Tibial artery (tissue), 4 donors: ENCODE data around the gene SLC25A4.
"Not testable (repeated sequence)": the region's sequence is repeated elsewhere in the genome, so short reads cannot be mapped to it uniquely, and the experiment has no call there.

Experiments
- DNase-seq, 2 donors: peaks; one replicate each; pipeline ENCODE4 v3.0.0-alpha.2; 2019
- H3K27ac ChIP-seq, 2 donors: fragments of 200-600 bp; sonication (generic) in 1 of 2; 1 replicate in 1 of 2; 2 replicates in 1 of 2; pipeline ENCODE4 v1.5.1; 2018 to 2019; ENCODE audit warnings: mild to moderate bottlenecking in 1 of 2
- H3K27me3 ChIP-seq, 2 donors: fragments of 200-600 bp; sonication (generic) in 1 of 2; one replicate each; pipeline versions ENCODE4 v1.5.1 to v1.6.0; 2016 to 2019
- H3K36me3 ChIP-seq, 3 donors: fragments of 200-600 bp; sonication (generic) in 2 of 3; one replicate each; pipeline ENCODE4 v1.5.1; 2016 to 2019; ENCODE audit warnings: mild to moderate bottlenecking in 2 of 3
- H3K4me1 ChIP-seq, 4 donors: fragments of 200-600 bp; sonication (generic) in 2 of 4; 1 replicate in 3 of 4; 2 replicates in 1 of 4; pipeline ENCODE4 v1.5.1; 2016 to 2019
- H3K4me3 ChIP-seq, 2 donors: fragments of 200-600 bp; sonication (generic) in 1 of 2; 1 replicate in 1 of 2; 2 replicates in 1 of 2; pipeline ENCODE4 v1.5.1; 2018 to 2019; ENCODE audit warnings: mild to moderate bottlenecking in 2 of 2
- H3K9me3 ChIP-seq, 3 donors: fragments of 200-600 bp; sonication (generic) in 1 of 3; one replicate each; pipeline ENCODE4 v1.5.1; 2016 to 2019
- intact Hi-C: fragments of 100-400 bp; cut with DNase I; formaldehyde crosslinking; loops from one replicate; pipeline ENCODE4 v1.15.0; 2023; ENCODE audit warnings: low total_unique reads
- TF ChIP-seq, protein P1 (sequence below), 2 experiments: fragments of 200-600 bp in 1 of 2; fragments of 450-650 bp in 1 of 2; IDR thresholded peaks; one replicate each; pipeline ENCODE4 v1.5.1; 2017 to 2019; ENCODE audit warnings: antibody characterized with exemption in 2 of 2, mild to moderate bottlenecking in 1 of 2, moderate library complexity in 1 of 2

The SLC25A4 gene

GRCh38 chr4:185192059-185192458 is 49.0 kb downstream of the SLC25A4 start:
- no peak overlapping the region for H3K27ac ChIP-seq
- TF ChIP-seq, protein P1, sequence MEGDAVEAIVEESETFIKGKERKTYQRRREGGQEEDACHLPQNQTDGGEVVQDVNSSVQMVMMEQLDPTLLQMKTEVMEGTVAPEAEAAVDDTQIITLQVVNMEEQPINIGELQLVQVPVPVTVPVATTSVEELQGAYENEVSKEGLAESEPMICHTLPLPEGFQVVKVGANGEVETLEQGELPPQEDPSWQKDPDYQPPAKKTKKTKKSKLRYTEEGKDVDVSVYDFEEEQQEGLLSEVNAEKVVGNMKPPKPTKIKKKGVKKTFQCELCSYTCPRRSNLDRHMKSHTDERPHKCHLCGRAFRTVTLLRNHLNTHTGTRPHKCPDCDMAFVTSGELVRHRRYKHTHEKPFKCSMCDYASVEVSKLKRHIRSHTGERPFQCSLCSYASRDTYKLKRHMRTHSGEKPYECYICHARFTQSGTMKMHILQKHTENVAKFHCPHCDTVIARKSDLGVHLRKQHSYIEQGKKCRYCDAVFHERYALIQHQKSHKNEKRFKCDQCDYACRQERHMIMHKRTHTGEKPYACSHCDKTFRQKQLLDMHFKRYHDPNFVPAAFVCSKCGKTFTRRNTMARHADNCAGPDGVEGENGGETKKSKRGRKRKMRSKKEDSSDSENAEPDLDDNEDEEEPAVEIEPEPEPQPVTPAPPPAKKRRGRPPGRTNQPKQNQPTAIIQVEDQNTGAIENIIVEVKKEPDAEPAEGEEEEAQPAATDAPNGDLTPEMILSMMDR (IDR thresholded peaks at IDR 0.05) = no peak
- peaks cover 0 to 9% (median 2%) of the 10 kb centered on the region in 4 donors for H3K4me1 ChIP-seq
- H3K27me3 ChIP-seq = no peaks in the 10 kb centered on the region
- intact Hi-C loops = no loop called here
- H3K36me3 ChIP-seq = peaks cover 7 to 30% (median 18%) of the 10 kb centered on the region in 3 donors
- H3K9me3 ChIP-seq = no peaks in the 10 kb centered on the region
- H3K4me3 ChIP-seq = no peak overlapping the region
- DNase-seq = no peak

DNA sequence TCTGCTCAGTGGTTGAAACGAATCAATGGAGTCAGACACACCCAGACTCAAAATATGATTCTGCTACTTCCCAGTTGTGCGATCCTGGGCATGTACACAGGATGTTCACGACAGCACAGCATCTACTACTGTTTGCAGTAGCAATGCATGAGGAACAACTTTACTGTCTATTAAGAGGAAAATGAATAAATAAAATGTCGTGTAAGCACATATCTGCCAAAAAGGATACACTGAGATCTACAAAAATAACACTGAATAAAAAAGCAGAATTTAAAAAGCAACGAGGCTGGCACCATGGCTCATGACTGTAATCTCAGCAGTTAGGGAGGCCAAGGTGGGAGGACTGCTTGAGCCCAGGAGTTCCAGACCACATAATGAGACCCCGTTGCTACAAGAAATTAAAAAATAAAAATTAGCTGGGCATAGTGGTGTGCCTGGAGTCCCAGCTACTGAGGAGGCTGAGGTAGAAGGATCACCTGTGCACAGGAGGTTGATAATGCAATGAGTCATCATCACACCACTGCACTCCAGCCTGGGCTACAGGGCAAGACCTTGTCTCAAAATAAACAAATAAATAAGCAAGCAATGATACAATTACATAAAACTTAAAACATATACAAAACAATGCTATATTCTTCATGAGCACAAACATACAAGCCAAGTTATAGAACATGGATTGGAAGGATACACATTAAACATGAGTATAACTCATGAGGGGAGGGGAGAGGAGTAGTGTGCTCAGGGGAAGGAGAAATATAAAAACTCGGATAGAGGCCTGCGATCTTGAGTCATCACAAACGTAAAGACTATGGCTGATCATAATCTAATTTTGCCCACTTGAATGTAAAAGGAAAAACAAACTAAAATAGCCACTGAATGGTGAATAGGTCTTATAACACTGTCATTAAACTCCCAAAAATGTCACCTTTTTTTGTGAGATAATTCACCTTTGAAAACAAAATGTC is 52.1 kb downstream of the SLC25A4 start:
- Histone ChIP-seq H3K4me1 (peaks cover 0 to 17% (median 2%) of the 10 kb centered on the region in 4 donors), H3K27ac (no peak overlapping the region), H3K27me3 (no peaks in the 10 kb centered on the region), H3K4me3 (no peak overlapping the region), H3K36me3 (peaks cover 0 to 7% (median 2%) of the 10 kb centered on the region in 3 donors), H3K9me3 (no peaks in the 10 kb centered on the region)
- intact Hi-C loops = no loop called here
- DNase-seq = no peak
- TF ChIP-seq, protein P1 (IDR thresholded peaks at IDR 0.05) = no peak

- H3K27ac ChIP-seq = no peak overlapping the region
- intact Hi-C loops = no loop called here
Observed at GRCh38 chr4:185196437-185196836, 53.4 kb downstream of the SLC25A4 start.

GRCh38 chr4:185198189-185198588 is 55.1 kb downstream of the SLC25A4 start:
- H3K27me3 ChIP-seq, H3K27ac ChIP-seq, intact Hi-C loops, DNase-seq, H3K36me3 ChIP-seq, H3K4me3 ChIP-seq, H3K9me3 ChIP-seq: not testable (repeated sequence)
- peaks cover 0 to 33% (median 9%) of the 10 kb centered on the region in 4 donors for H3K4me1 ChIP-seq

More at GRCh38 chr4:185196437-185196836, 53.4 kb downstream of the SLC25A4 start:
- no peak overlapping the region for H3K4me3 ChIP-seq
- peaks cover 0 to 20% (median 2%) of the 10 kb centered on the region in 4 donors for H3K4me1 ChIP-seq
- TF ChIP-seq, protein P1 (IDR thresholded peaks at IDR 0.05) = no peak
- H3K36me3 ChIP-seq = no peaks in the 10 kb centered on the region
- no peaks in the 10 kb centered on the region for H3K27me3 ChIP-seq
- H3K9me3 ChIP-seq = no peaks in the 10 kb centered on the region
- no peak for DNase-seq
